CD4-positive, alpha-beta T cell (primary cell): ENCODE data around the gene TMLHE. TPM values are rescaled to one million over a fixed set of nuclear protein-coding genes. Genes with fewer than 3 reads are reported as not detected.

Source experiments
- ATAC-seq: fragments of 200-7000 bp; cut with Tn5 transposase; one replicate; pipeline ENCODE4 v1.10.0; 2022; ENCODE audit warnings: mild to moderate bottlenecking; ENCODE audit not compliant: poor library complexity
- CTCF ChIA-PET: fragments of 350-600 bp; sonication (Branson Sonifier 250); formaldehyde crosslinking; loops from one replicate; lab custom pipeline; 2021; ENCODE audit warnings: antibody characterized with exemption, inconsistent platforms; lab: Charles Lee
- POLR2A ChIA-PET: fragments of 350-600 bp; sonication (Branson Sonifier 250); formaldehyde crosslinking; loops from one replicate; lab custom pipeline; 2021; ENCODE audit warnings: antibody characterized with exemption, inconsistent platforms; lab: Charles Lee
- DNase-seq, 14 experiments: peaks; one replicate each; pipeline ENCODE4 v3.0.0-alpha.2; 2013 to 2020; ENCODE audit warnings: mixed read lengths in 2 of 14
- H3K27ac ChIP-seq, 2 donors: one replicate each; pipeline versions ENCODE4 v1.5.1 to v1.7.0; 2013; ENCODE audit warnings: low read length in 2 of 2, low read depth in 1 of 2, mild to moderate bottlenecking in 1 of 2
- H3K27me3 ChIP-seq, 2 experiments: 1 replicate in 1 of 2; 2 replicates in 1 of 2; pipeline versions ENCODE4 v1.6.1 to v1.7.0; 2013; ENCODE audit warnings: low read length in 2 of 2, control low read depth in 1 of 2, mild to moderate bottlenecking in 1 of 2, moderate library complexity in 1 of 2; ENCODE audit not compliant: insufficient read depth in 2 of 2, control insufficient read depth in 1 of 2
- H3K36me3 ChIP-seq: one replicate; pipeline ENCODE4 v1.6.1; 2013; ENCODE audit warnings: low read length, control low read depth; ENCODE audit not compliant: insufficient read depth
- H3K4me1 ChIP-seq: one replicate; pipeline ENCODE4 v1.6.1; 2013; ENCODE audit warnings: low read length, control low read depth; ENCODE audit not compliant: insufficient read depth
- H3K4me3 ChIP-seq: one replicate; pipeline ENCODE4 v1.5.1; 2013; ENCODE audit warnings: mild to moderate bottlenecking, low read length, moderate library complexity
- H3K9me3 ChIP-seq, 2 experiments: 1 replicate in 1 of 2; 2 replicates in 1 of 2; pipeline versions ENCODE4 v1.6.1 to v1.7.0; 2013; ENCODE audit warnings: low read length in 2 of 2, mild to moderate bottlenecking in 2 of 2, control low read depth in 1 of 2, moderate library complexity in 1 of 2; ENCODE audit not compliant: control insufficient read depth in 1 of 2, insufficient read depth in 1 of 2
- H3K27ac Mint-ChIP-seq: one replicate; pipeline ENCODE4 v1.8.0; 2020; ENCODE audit warnings: mixed read lengths
- H3K27me3 Mint-ChIP-seq: one replicate; pipeline ENCODE4 v1.8.0; 2021; ENCODE audit warnings: mixed read lengths
- H3K36me3 Mint-ChIP-seq: one replicate; pipeline ENCODE4 v1.8.0; 2021; ENCODE audit warnings: low read depth, mixed read lengths
- H3K4me1 Mint-ChIP-seq: one replicate; pipeline ENCODE4 v1.8.0; 2021; ENCODE audit warnings: low read depth, mixed read lengths
- H3K4me3 Mint-ChIP-seq: one replicate; pipeline ENCODE4 v1.8.0; 2020; ENCODE audit warnings: mild to moderate bottlenecking, mixed read lengths
- H3K9me3 Mint-ChIP-seq: one replicate; pipeline ENCODE4 v1.8.0; 2020; ENCODE audit warnings: mixed read lengths
- CTCF ChIP-seq: fragments of 200-600 bp; IDR thresholded peaks from one replicate; pipeline ENCODE4 v1.8.0; 2022; ENCODE audit warnings: antibody characterized with exemption, mild to moderate bottlenecking
- intact Hi-C, 2 experiments: fragments of 100-400 bp; cut with DNase I in 1 of 2; cut with micrococcal nuclease in 1 of 2; formaldehyde crosslinking; loops; one replicate each; pipeline versions ENCODE4 v1.15.1 to v1.9.0; 2023 to 2025; cut with DNase I, micrococcal nuclease
- total RNA-seq, 174 experiments: library from RNA in 2 of 174; stranded (reverse) in 2 of 174; gene quantifications; one replicate each; pipeline ENCODE4 v1.2.3 and lab custom pipeline; 2021 to 2026

TMLHE gene
- total RNA-seq, 2 experiments from 2014 or later: 6.9 to 8.9 TPM

DNA sequence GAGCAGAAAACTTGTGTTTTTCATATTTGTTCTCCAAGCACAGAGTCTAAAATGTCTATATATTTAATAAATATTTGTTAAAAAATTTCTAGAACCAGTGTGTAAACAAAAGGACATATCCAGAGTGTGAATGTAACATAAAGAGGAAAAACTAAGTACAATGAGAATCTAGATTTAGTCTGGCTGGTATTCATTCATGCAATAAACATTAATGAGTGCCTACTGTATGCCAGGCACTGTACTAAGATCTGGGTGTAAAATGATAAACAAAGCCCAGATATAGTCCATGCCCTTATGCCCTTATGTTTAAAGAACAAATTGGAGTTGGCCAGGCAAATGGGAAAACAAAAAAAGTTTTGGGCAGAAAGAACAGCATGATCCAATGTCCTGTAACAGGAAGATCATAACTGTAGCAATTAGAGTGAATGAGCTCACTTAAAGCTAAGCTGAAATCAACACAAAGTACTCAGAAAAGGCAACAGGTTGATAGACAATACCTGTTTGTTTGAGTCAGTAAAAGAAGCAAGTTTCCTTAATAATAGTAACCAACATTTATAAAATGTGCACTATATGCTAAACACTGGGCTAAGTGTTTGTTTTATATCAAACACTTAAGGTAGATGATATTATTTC lies 1.3 kb upstream of the TMLHE start:
- peak overlapping the region; percentile 85 for H3K4me3 Mint-ChIP-seq
- H3K9me3 ChIP-seq: no peaks in the 10 kb centered on the region
- DNase-seq (no peak), ATAC-seq (no peak)
- H3K27me3 Mint-ChIP-seq: no peaks in the 10 kb centered on the region
- peaks cover 32% of the 10 kb centered on the region for H3K4me1 Mint-ChIP-seq
- no peaks in the 10 kb centered on the region for H3K9me3 Mint-ChIP-seq
- peak overlapping the region; percentile 94 for H3K27ac Mint-ChIP-seq
- H3K27ac ChIP-seq: no peak overlapping the region
- no peak for TF ChIP-seq CTCF
- no peaks in the 10 kb centered on the region for H3K36me3 ChIP-seq
- ChIA-PET POLR2A (no interaction called here), CTCF (no interaction called here)
- intact Hi-C loops: no loop called here
- peaks cover 19% of the 10 kb centered on the region for H3K36me3 Mint-ChIP-seq
- no peaks in the 10 kb centered on the region for H3K27me3 ChIP-seq
- H3K4me3 ChIP-seq: no peak overlapping the region
- H3K4me1 ChIP-seq: no peaks in the 10 kb centered on the region

GRCh38 chrX:155611302-155611701 lies 1.4 kb downstream of the TMLHE start:
- CTCF ChIA-PET: no interaction called here
- Mint-ChIP-seq H3K27me3 (no peaks in the 10 kb centered on the region), H3K4me3 (peak overlapping the region; percentile 95), H3K4me1 (peaks cover 59% of the 10 kb centered on the region), H3K27ac (peak overlapping the region; percentile 94), H3K9me3 (no peaks in the 10 kb centered on the region), H3K36me3 (peaks cover 34% of the 10 kb centered on the region)
- DNase-seq (peak in 2 of 14 experiments; percentile 1 to 2), ATAC-seq (no peak)
- no peaks in the 10 kb centered on the region for H3K4me1 ChIP-seq
- no peaks in the 10 kb centered on the region for H3K27me3 ChIP-seq
- intact Hi-C loops: no loop called here
- no peaks in the 10 kb centered on the region for H3K36me3 ChIP-seq
- H3K27ac ChIP-seq: no peak overlapping the region
- no peak for TF ChIP-seq CTCF
- POLR2A ChIA-PET: interaction anchor here (1.6 kb wide), 1 partner anchor 21 kb away, joined by 8 read pairs; no protein-coding TSS in a partner anchor
- H3K4me3 ChIP-seq: peak overlapping the region; percentile 93
- no peaks in the 10 kb centered on the region for H3K9me3 ChIP-seq

DNA sequence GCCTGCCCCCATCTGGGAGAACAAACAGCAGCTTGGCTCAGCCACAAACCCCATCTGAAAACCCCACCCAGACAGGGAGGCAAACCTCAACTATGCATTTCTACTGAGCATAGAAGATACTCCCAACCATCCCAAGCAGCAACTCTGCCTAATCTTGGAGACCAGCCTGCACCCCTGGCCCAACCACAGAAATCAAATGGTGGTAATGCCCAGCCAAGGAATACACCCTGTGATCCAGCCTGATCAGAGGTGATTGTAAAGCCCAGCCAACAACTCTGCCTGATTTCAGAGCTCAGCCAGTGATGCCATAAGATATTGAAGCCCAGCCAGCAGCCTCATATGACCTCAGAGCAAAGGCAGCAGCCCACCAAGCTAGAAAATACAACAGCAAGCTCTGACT lies 19.8 kb downstream of the TMLHE start:
- Mint-ChIP-seq H3K4me3 (no peak overlapping the region), H3K27ac (no peak overlapping the region), H3K27me3 (no peaks in the 10 kb centered on the region), H3K36me3 (peaks cover 67% of the 10 kb centered on the region), H3K4me1 (no peaks in the 10 kb centered on the region), H3K9me3 (no peaks in the 10 kb centered on the region)
- CTCF ChIA-PET: no interaction called here
- Histone ChIP-seq H3K4me3 (no peak overlapping the region), H3K9me3 (peaks cover 6 to 7% of the 10 kb centered on the region in 2 experiments), H3K27ac (no peak overlapping the region), H3K27me3 (no peaks in the 10 kb centered on the region), H3K36me3 (peaks cover 6% of the 10 kb centered on the region), H3K4me1 (no peaks in the 10 kb centered on the region)
- DNase-seq (no peak), ATAC-seq (no peak)
- POLR2A ChIA-PET: no interaction called here
- intact Hi-C loops: no loop called here
- TF ChIP-seq CTCF: no peak
